Karpas-422 (cell line): ENCODE measurements around the gene GPLD1. TPM values are rescaled to one million over a fixed set of nuclear protein-coding genes. Genes with fewer than 3 reads are reported as not detected.
A peak's percentile ranks its signal among the peaks of the same experiment; 100 is the strongest.

Experiments
- DNase-seq: peaks from one replicate; pipeline ENCODE4 v3.0.0-alpha.2; 2015
- H2AFZ ChIP-seq: fragments of 200-600 bp; sonication (generic); 2 replicates; pipeline ENCODE4 v1.6.1; 2014; ENCODE audit warnings: antibody characterized with exemption, low read length, mixed read lengths
- H3K27ac ChIP-seq: fragments of 200-600 bp; sonication (generic); 2 replicates; pipeline ENCODE4 v1.5.1; 2014; ENCODE audit warnings: mild to moderate bottlenecking, low read length, moderate library complexity
- H3K27me3 ChIP-seq: fragments of 200-600 bp; sonication (generic); 2 replicates; pipeline ENCODE4 v1.6.1; 2014; ENCODE audit warnings: low read length, mixed read lengths
- H3K36me3 ChIP-seq: fragments of 200-600 bp; sonication (generic); 2 replicates; pipeline ENCODE4 v1.6.1; 2014; ENCODE audit warnings: low read length, mixed read lengths; ENCODE audit not compliant: insufficient read depth
- H3K4me1 ChIP-seq: fragments of 200-600 bp; sonication (generic); 2 replicates; pipeline ENCODE4 v1.6.1; 2014; ENCODE audit warnings: mild to moderate bottlenecking, low read length, mixed read lengths
- H3K4me2 ChIP-seq: fragments of 200-600 bp; sonication (generic); 2 replicates; pipeline ENCODE4 v1.6.1; 2014; ENCODE audit warnings: low read length, low read depth, mild to moderate bottlenecking; ENCODE audit not compliant: poor library complexity, severe bottlenecking
- H3K4me3 ChIP-seq: fragments of 200-600 bp; sonication (generic); 2 replicates; pipeline ENCODE4 v1.5.1; 2014; ENCODE audit warnings: mild to moderate bottlenecking, antibody characterized with exemption, low read length, mixed read lengths
- H3K79me2 ChIP-seq: fragments of 200-600 bp; sonication (generic); 2 replicates; pipeline ENCODE4 v1.6.1; 2014; ENCODE audit warnings: mild to moderate bottlenecking, low read length, mixed read lengths
- H3K9ac ChIP-seq: fragments of 200-600 bp; sonication (generic); 2 replicates; pipeline ENCODE4 v1.6.0; 2014; ENCODE audit warnings: low read length
- H3K9me2 ChIP-seq: fragments of 200-600 bp; sonication (generic), shearing (Covaris generic); replicated peaks from 2 replicates; pipeline ENCODE4 v1.6.0; 2014; ENCODE audit warnings: mild to moderate bottlenecking, low read length, moderate library complexity; ENCODE audit not compliant: insufficient read depth
- H3K9me3 ChIP-seq: fragments of 300-700, 200-600 bp; sonication (generic); 2 replicates; pipeline ENCODE4 v1.6.1; 2014; ENCODE audit warnings: low read length, mixed read lengths
- H4K20me1 ChIP-seq: fragments of 200-600 bp; sonication (generic); 2 replicates; pipeline ENCODE4 v1.6.1; 2014; ENCODE audit warnings: mild to moderate bottlenecking, antibody characterized with exemption, low read length, low read depth; ENCODE audit not compliant: insufficient read depth
- total RNA-seq: library from RNA; depleted of rRNA; stranded (reverse); fragments of >200 nt; shearing (Covaris generic); gene quantifications from 2 replicates; pipeline ENCODE4 v1.2.3, GENCODE V29; 2014; ENCODE audit warnings: low replicate concordance

Gene GPLD1
- total RNA-seq, 1 experiment from 2014 or later = 9.0 TPM

DNA sequence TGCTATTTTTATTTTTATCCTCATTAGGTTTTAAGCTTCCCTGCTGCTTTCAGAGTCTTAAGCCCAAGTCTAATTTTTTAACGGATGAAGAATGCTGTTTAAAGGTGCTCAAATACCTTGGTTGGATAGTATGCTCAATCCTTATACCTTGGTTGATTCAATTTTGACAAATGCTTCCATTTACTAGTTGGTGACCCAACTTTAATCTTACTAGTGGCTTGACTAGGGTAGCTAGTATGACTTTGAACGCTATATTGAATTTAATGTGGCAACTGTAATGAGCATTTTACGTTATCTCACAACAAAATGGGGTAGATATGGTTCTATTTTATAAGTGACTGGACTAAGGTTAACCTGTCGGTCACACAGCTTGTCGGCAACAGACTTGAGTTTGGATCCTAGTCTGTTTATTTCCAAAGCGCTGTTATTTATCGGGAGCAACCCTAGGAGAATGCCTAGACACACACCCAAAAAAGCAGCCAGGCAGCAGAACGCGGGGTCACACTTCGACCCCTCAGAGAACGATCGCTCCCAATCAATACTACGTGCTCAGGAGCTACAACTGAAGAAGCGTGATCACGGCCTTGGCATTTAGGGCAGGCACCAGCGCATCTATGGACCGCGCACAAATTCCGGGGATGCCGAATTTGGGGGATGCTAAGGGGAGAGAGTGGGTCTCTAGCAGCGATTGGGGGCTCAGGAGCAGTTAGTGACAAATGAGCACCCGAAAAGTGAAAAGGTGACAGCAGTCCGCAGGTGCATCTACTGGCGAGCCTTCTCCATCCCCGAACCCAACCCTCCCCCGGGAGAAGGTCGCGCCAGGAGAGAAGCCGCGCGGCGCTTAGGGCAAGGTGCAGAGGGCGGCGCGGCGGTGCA, 4.8 kb upstream of the GPLD1 start:
- H3K4me3 ChIP-seq = peak overlapping the region; percentile 74
- no peaks in the 10 kb centered on the region for H3K9me2 ChIP-seq
- peak overlapping the region; percentile 33; the same call in 1 of the 2 replicates for H3K27ac ChIP-seq
- H3K27me3 ChIP-seq = no peaks in the 10 kb centered on the region
- peaks cover 38% of the 10 kb centered on the region for H3K4me1 ChIP-seq
- H3K36me3 ChIP-seq = peaks cover 16% of the 10 kb centered on the region; the same call in 1 of the 2 replicates
- peak overlapping the region; percentile 82 for H3K4me2 ChIP-seq
- H2AFZ ChIP-seq = peak overlapping the region; percentile 80
- H4K20me1 ChIP-seq = no peaks in the 10 kb centered on the region
- no peak for DNase-seq
- peaks cover 21% of the 10 kb centered on the region for H3K79me2 ChIP-seq
- H3K9me3 ChIP-seq = no peaks in the 10 kb centered on the region; the same call in 1 of the 2 replicates
- H3K9ac ChIP-seq = peak overlapping the region; percentile 79

DNA sequence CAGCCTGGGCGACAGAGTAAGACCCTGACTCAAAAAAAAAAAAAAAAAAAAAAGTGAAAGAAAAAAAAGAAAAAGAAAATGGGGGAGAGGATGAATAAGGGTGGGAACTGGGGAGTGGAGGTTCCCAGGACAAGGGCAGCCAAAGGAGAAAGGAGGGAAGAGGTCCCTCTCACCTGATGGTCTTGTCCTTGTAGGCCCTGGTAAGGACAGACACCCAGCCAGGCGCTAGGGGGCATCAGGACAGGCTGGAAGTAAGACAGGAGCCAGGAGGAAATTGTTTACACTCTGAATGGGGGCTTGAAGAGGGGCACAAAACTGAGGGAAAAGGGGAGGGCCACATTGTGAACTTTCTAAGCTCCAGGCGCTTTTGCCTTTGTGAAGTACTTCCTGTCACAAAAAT, 3.1 kb upstream of the GPLD1 start:
- Histone ChIP-seq H3K4me3 (no peak overlapping the region), H3K79me2 (peaks cover 21% of the 10 kb centered on the region)

DNA sequence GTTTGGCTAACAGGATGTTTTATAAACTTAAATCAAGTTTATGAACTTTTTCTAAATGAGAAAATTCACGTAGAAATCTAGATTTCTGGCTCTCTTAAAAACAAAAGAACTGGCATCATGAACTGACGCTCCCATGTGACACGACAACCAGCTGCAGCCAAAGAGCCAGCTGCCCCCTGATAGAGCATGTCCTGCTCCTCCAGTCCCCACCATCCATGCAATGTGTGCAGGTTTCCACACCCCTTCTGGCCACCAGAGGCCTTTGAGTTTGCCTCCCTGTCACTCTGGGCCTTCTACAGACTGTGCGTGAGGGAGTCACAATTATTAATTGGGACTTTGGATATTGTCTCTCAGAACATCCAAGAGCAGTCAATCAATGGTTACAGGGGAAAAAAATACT, 1.6 kb upstream of the GPLD1 start:
- no peak overlapping the region for H3K4me2 ChIP-seq
- no peak overlapping the region for H3K9ac ChIP-seq
- H3K4me1 ChIP-seq = peaks cover 25% of the 10 kb centered on the region
- H4K20me1 ChIP-seq = no peaks in the 10 kb centered on the region
- no peaks in the 10 kb centered on the region for H3K36me3 ChIP-seq
- no peak for DNase-seq
- no peaks in the 10 kb centered on the region for H3K9me3 ChIP-seq
- H3K79me2 ChIP-seq = peaks cover 18% of the 10 kb centered on the region
- no peak overlapping the region for H2AFZ ChIP-seq
- no peaks in the 10 kb centered on the region for H3K9me2 ChIP-seq
- H3K27me3 ChIP-seq = no peaks in the 10 kb centered on the region
- no peak overlapping the region for H3K27ac ChIP-seq
- no peak overlapping the region for H3K4me3 ChIP-seq

More for the DNA sequence above, 3.1 kb upstream of the GPLD1 start:
- Histone ChIP-seq H2AFZ (no peak overlapping the region), H4K20me1 (no peaks in the 10 kb centered on the region), H3K4me1 (peaks cover 30% of the 10 kb centered on the region), H3K36me3 (peaks cover 12% of the 10 kb centered on the region; the same call in 1 of the 2 replicates), H3K9me2 (no peaks in the 10 kb centered on the region), H3K27me3 (no peaks in the 10 kb centered on the region), H3K9me3 (no peaks in the 10 kb centered on the region; the same call in 1 of the 2 replicates), H3K4me2 (no peak overlapping the region), H3K27ac (no peak overlapping the region), H3K9ac (no peak overlapping the region)
- peak; percentile 76 for DNase-seq

DNA sequence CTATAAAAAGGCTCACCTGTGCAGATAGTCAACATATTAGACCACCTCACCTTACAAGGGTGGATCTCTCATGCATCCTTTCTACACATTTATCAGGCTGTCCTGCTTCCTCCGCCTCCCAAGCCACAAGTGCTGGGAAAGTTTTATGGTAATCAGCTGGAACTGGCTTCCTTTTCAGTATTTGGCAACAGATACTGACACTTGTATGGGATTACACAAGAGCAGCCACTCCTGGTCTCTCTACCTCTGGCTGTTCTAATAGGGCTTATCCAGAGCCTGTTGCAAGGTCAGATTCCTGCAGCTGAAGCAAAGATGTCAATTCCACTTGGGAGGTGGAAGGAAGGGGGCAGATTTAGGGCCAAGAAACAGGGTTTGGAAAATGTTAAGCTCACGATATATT, 503 bp upstream of the GPLD1 start:
- peaks cover 18% of the 10 kb centered on the region for H3K4me1 ChIP-seq
- H3K27me3 ChIP-seq = no peaks in the 10 kb centered on the region
- H3K36me3 ChIP-seq = no peaks in the 10 kb centered on the region
- no peaks in the 10 kb centered on the region for H4K20me1 ChIP-seq
- no peak overlapping the region for H3K4me2 ChIP-seq
- no peaks in the 10 kb centered on the region for H3K9me3 ChIP-seq
- peaks cover 17% of the 10 kb centered on the region for H3K79me2 ChIP-seq
- H3K9me2 ChIP-seq = no peaks in the 10 kb centered on the region
- no peak overlapping the region for H3K9ac ChIP-seq
- no peak overlapping the region for H2AFZ ChIP-seq
- H3K27ac ChIP-seq = no peak overlapping the region
- no peak overlapping the region for H3K4me3 ChIP-seq
- DNase-seq = no peak

DNA sequence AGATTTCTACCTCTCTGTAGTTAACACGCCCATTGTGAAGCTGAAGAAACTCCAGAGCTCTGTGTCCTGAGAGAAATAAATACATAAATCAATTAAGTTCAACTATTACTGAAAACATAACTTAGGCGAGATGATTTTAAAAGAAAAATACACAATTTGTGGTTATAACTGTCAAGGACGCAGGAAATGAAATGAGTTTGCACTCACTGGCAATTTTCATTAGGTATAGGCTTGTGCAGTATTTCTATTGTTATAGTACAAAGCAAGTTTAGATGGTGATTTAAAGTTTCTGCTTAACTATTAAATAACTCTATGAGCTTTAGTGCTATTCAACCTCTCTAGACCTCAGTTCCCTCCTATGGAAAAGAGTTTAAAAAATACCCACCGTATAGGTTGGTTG, 3.3 kb downstream of the GPLD1 start:
- Histone ChIP-seq H3K4me1 (no peaks in the 10 kb centered on the region), H3K36me3 (no peaks in the 10 kb centered on the region), H3K9me2 (no peaks in the 10 kb centered on the region), H3K9me3 (no peaks in the 10 kb centered on the region), H2AFZ (no peak overlapping the region), H3K4me2 (no peak overlapping the region), H3K27ac (no peak overlapping the region), H3K79me2 (no peaks in the 10 kb centered on the region; the same call in 1 of the 2 replicates), H4K20me1 (no peaks in the 10 kb centered on the region), H3K4me3 (no peak overlapping the region), H3K9ac (no peak overlapping the region), H3K27me3 (no peaks in the 10 kb centered on the region)
- DNase-seq = no peak

DNA sequence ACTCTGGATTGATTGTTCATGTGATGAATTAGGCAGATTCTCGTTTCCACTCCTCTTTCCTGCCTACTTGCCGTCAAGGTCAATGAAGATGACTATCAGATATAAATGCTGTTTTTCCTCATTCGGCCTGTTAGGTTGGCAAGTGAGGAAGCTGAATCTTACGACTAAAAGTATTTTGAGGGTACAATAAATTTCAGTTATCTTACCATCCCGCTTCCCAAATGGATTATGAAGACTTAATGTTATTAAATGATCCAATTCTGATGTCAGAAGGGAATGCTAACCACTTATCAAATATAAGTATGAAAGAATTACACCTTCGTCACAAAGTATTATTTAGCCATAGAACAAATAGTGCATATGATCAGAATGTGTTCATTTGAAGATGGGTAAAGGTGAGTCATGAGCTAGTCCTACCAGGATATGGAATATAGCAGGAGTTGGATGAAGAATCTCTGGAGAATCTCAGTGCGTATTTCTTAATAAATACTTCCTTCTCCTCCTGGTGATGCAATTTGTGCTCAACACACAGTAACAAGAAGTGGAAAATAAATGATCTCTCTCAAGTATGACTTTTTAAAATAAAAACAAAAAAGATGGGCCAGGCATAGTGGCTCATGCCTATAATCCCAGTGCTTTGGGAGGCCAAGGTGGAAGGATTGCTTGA, 4.6 kb downstream of the GPLD1 start:
- H3K9me2 ChIP-seq = no peaks in the 10 kb centered on the region
- H3K36me3 ChIP-seq = 0 out of 2 replicates have a peak, but pooled peaks cover 3% of the 10 kb centered on the region
- DNase-seq = no peak
- no peak overlapping the region for H3K4me3 ChIP-seq
- no peaks in the 10 kb centered on the region; the same call in 1 of the 2 replicates for H3K4me1 ChIP-seq
- no peaks in the 10 kb centered on the region for H4K20me1 ChIP-seq
- no peak overlapping the region for H3K9ac ChIP-seq
- no peaks in the 10 kb centered on the region for H3K9me3 ChIP-seq
- no peaks in the 10 kb centered on the region for H3K27me3 ChIP-seq
- no peak overlapping the region for H3K4me2 ChIP-seq
- H3K27ac ChIP-seq = no peak overlapping the region
- H2AFZ ChIP-seq = no peak overlapping the region
- H3K79me2 ChIP-seq = no peaks in the 10 kb centered on the region

DNA sequence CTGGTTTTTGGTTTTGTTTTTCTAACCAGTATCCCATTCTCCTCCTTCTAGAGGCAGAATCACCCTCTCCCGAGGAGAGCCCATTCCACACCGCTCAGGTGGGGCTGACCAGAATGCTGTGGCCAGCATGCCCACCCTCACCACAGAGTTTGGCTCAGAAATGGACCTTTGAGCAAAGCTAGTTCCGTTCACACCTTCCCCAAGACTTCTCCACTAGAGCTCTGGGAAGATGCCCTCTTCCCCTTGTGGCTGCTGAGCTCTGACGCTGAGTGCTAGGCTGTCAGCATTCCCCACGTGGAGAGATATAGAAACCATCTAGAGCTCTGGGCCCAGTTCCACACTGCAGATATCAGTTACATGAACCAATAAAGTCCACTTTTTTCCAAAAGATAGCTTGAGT, 7.9 kb downstream of the GPLD1 start:
- H3K36me3 ChIP-seq = 0 out of 2 replicates have a peak, but pooled peaks cover 8% of the 10 kb centered on the region
- H3K4me3 ChIP-seq = no peak overlapping the region
- no peaks in the 10 kb centered on the region for H4K20me1 ChIP-seq
- H3K9me3 ChIP-seq = no peaks in the 10 kb centered on the region
- DNase-seq = no peak
- no peak overlapping the region for H2AFZ ChIP-seq
- H3K9me2 ChIP-seq = no peaks in the 10 kb centered on the region
- H3K9ac ChIP-seq = no peak overlapping the region
- H3K4me2 ChIP-seq = no peak overlapping the region
- H3K79me2 ChIP-seq = no peaks in the 10 kb centered on the region
- peaks cover 9% of the 10 kb centered on the region for H3K4me1 ChIP-seq
- no peaks in the 10 kb centered on the region for H3K27me3 ChIP-seq
- H3K27ac ChIP-seq = no peak overlapping the region

DNA sequence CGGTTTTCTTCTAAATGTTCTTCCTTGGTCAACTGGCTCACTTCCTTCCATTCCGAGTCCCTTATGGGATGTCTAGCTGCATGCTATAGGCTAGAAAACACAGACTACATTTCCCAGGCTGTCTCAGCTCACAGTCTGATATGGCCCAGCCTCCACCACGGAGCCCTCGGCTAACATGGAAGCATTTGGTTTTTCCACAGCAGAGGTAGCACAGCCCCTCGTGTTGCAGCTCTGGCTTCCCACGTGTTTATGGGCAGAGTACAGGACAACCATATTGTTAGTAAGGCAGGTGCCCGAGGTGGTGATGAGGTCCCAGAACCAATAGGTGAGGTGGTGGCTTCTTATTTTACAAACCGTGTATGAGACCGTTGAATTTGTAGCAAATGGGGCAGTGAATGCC, 8.7 kb downstream of the GPLD1 start:
- Histone ChIP-seq H2AFZ (no peak overlapping the region), H3K79me2 (no peaks in the 10 kb centered on the region), H3K4me2 (no peak overlapping the region), H3K9ac (no peak overlapping the region), H3K27me3 (no peaks in the 10 kb centered on the region), H3K9me2 (no peaks in the 10 kb centered on the region), H3K4me3 (no peak overlapping the region), H3K4me1 (peaks cover 9% of the 10 kb centered on the region), H3K36me3 (0 out of 2 replicates have a peak, but pooled peaks cover 8% of the 10 kb centered on the region), H3K27ac (no peak overlapping the region), H3K9me3 (no peaks in the 10 kb centered on the region), H4K20me1 (no peaks in the 10 kb centered on the region)
- no peak for DNase-seq
